Left ventricle myocardium inferior (tissue), 1 donor: ENCODE data around the gene OXCT1. TPM values are rescaled to one million over a fixed set of nuclear protein-coding genes. Genes with fewer than 3 reads are reported as not detected.

ENCODE experiments used
- DNase-seq: peaks from one replicate; pipeline ENCODE4 v3.0.0-alpha.2; 2020
- H3K27ac ChIP-seq: fragments of 200-600 bp; replicated peaks from 2 replicates; pipeline ENCODE4 v1.8.0; 2021
- H3K27me3 ChIP-seq: fragments of 200-600 bp; 2 replicates; pipeline ENCODE4 v1.8.0; 2021; ENCODE audit warnings: low read depth
- H3K36me3 ChIP-seq: fragments of 200-600 bp; 2 replicates; pipeline ENCODE4 v1.8.0; 2021
- H3K4me1 ChIP-seq: fragments of 200-600 bp; 2 replicates; pipeline ENCODE4 v1.8.0; 2021
- H3K4me3 ChIP-seq: fragments of 200-600 bp; 2 replicates; pipeline ENCODE4 v1.8.0; 2021; ENCODE audit warnings: mild to moderate bottlenecking, moderate library complexity
- H3K9me3 ChIP-seq: fragments of 200-600 bp; replicated peaks from 2 replicates; pipeline ENCODE4 v1.8.0; 2021
- CTCF ChIP-seq: fragments of 200-600 bp; IDR thresholded peaks from 2 replicates; pipeline ENCODE4 v1.8.0; 2021; ENCODE audit warnings: antibody characterized with exemption, mild to moderate bottlenecking, borderline replicate concordance
- intact Hi-C: fragments of 100-400 bp; cut with micrococcal nuclease; formaldehyde crosslinking; loops from one replicate; pipeline ENCODE4 v1.11.0; 2022
- total RNA-seq: library from RNA; stranded (reverse); fragmentation: NEBNext Ultra II Directional; extraction: Animal tissue kit (Norgen Biotek cat#: 25700); gene quantifications from one replicate; pipeline ENCODE4 v1.2.1, GENCODE V29; 2021
- donor health status: DM: no; HTN: yes; CAD: no; lungs with severe emphysema.

The OXCT1 gene
- total RNA-seq, 1 donor from 2014 or later: 234 TPM

- intact Hi-C loops: no loop called here
- Histone ChIP-seq H3K27ac (no peak overlapping the region), H3K4me1 (no peaks in the 10 kb centered on the region), H3K4me3 (no peak overlapping the region), H3K9me3 (no peaks in the 10 kb centered on the region), H3K27me3 (no peaks in the 10 kb centered on the region), H3K36me3 (no peaks in the 10 kb centered on the region)
- no peak for DNase-seq
- TF ChIP-seq CTCF: no peak
Measured at GRCh38 chr5:41772056-41772455, 98.2 kb downstream of the OXCT1 start.

GRCh38 chr5:41770799-41771198, 99.4 kb downstream of the OXCT1 start:
- H3K27me3 ChIP-seq: no peaks in the 10 kb centered on the region
- intact Hi-C loops: no loop called here

GRCh38 chr5:41768692-41769091, 101.5 kb downstream of the OXCT1 start:
- no peaks in the 10 kb centered on the region for H3K36me3 ChIP-seq
- TF ChIP-seq CTCF: no peak
- H3K27me3 ChIP-seq: no peaks in the 10 kb centered on the region
- no peak overlapping the region for H3K4me3 ChIP-seq
- peaks cover 14% of the 10 kb centered on the region for H3K4me1 ChIP-seq
- H3K9me3 ChIP-seq: no peaks in the 10 kb centered on the region
- intact Hi-C loops: no loop called here
- DNase-seq: no peak
- H3K27ac ChIP-seq: no peak overlapping the region

More at GRCh38 chr5:41770799-41771198, 99.4 kb downstream of the OXCT1 start:
- no peak overlapping the region for H3K27ac ChIP-seq
- H3K9me3 ChIP-seq: no peaks in the 10 kb centered on the region
- no peaks in the 10 kb centered on the region for H3K36me3 ChIP-seq
- no peak overlapping the region for H3K4me3 ChIP-seq
- no peaks in the 10 kb centered on the region for H3K4me1 ChIP-seq
- no peak for DNase-seq
- TF ChIP-seq CTCF: no peak

GRCh38 chr5:41764650-41765049, 105.6 kb downstream of the OXCT1 start:
- Histone ChIP-seq H3K4me3 (no peak overlapping the region), H3K27ac (no peak overlapping the region), H3K36me3 (peaks cover 19% of the 10 kb centered on the region), H3K9me3 (no peaks in the 10 kb centered on the region), H3K27me3 (no peaks in the 10 kb centered on the region), H3K4me1 (peaks cover 21% of the 10 kb centered on the region)
- no peak for TF ChIP-seq CTCF
- no peak for DNase-seq
- intact Hi-C loops: no loop called here

- no peak overlapping the region for H3K27ac ChIP-seq
Measured at GRCh38 chr5:41763574-41763973, 106.7 kb downstream of the OXCT1 start.

More at GRCh38 chr5:41763574-41763973, 106.7 kb downstream of the OXCT1 start:
- TF ChIP-seq CTCF: no peak
- intact Hi-C loops: no loop called here
- H3K27me3 ChIP-seq: no peaks in the 10 kb centered on the region
- H3K9me3 ChIP-seq: no peaks in the 10 kb centered on the region
- peaks cover 27% of the 10 kb centered on the region for H3K36me3 ChIP-seq
- H3K4me1 ChIP-seq: peaks cover 21% of the 10 kb centered on the region
- no peak for DNase-seq
- no peak overlapping the region for H3K4me3 ChIP-seq
